Endothelial cell of umbilical vein (primary cell): ENCODE results near the gene LRP1B.

Experiments used
- EZH2 ChIP-seq: IDR thresholded peaks from 2 replicates; pipeline ENCODE4 v1.6.1; 2012; ENCODE audit warnings: borderline replicate concordance, low read depth, mild to moderate bottlenecking, moderate library complexity, low read length, inconsistent platforms; ENCODE audit not compliant: severe bottlenecking
- FOS ChIP-seq: IDR thresholded peaks from 2 replicates; pipeline ENCODE4 v1.6.1; 2011; ENCODE audit warnings: mild to moderate bottlenecking, low read length, moderate library complexity, borderline replicate concordance; ENCODE audit not compliant: insufficient read depth
- TF ChIP-seq, protein P1 (sequence below), 2 donors: IDR thresholded peaks; 1 replicate in 1 of 2; 2 replicates in 1 of 2; pipeline ENCODE4 v1.5.1; 2011; ENCODE audit warnings: low read length in 2 of 2, mild to moderate bottlenecking in 2 of 2, moderate library complexity in 2 of 2, control low read depth in 1 of 2, inconsistent platforms in 1 of 2, low read depth in 1 of 2; ENCODE audit not compliant: insufficient read depth in 1 of 2; ENCODE audit errors: extremely low read depth in 1 of 2

DNA sequence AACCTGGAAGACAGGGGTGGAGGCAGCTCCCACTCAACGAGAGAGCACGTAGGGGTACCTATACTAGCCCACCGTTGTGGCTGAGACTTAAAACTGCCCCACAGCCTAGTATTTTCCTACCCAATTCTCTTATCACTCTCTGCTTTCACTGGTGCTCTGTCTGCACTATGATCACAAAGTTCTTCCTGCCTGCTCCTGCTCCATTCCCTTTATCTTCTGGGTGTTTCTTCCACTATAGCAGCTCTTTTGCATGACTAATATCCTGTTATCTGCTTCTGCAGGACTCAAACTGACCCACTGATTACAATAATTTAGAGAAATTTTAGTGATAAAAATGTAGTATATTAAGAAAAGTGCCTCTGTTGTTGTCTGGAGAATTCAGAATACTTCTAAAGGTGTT lies 184.8 kb downstream of the LRP1B start:
- TF ChIP-seq, protein P1, sequence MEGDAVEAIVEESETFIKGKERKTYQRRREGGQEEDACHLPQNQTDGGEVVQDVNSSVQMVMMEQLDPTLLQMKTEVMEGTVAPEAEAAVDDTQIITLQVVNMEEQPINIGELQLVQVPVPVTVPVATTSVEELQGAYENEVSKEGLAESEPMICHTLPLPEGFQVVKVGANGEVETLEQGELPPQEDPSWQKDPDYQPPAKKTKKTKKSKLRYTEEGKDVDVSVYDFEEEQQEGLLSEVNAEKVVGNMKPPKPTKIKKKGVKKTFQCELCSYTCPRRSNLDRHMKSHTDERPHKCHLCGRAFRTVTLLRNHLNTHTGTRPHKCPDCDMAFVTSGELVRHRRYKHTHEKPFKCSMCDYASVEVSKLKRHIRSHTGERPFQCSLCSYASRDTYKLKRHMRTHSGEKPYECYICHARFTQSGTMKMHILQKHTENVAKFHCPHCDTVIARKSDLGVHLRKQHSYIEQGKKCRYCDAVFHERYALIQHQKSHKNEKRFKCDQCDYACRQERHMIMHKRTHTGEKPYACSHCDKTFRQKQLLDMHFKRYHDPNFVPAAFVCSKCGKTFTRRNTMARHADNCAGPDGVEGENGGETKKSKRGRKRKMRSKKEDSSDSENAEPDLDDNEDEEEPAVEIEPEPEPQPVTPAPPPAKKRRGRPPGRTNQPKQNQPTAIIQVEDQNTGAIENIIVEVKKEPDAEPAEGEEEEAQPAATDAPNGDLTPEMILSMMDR (IDR thresholded peaks at IDR 0.05; ENCODE audit: extremely low read depth in 1 of 2, insufficient read depth in 1 of 2, low read depth in 1 of 2, low read length in 2 of 2): no peak
- no peak for TF ChIP-seq EZH2
- no peak for TF ChIP-seq FOS
